ENCODE data around the gene HPS3.

DNA sequence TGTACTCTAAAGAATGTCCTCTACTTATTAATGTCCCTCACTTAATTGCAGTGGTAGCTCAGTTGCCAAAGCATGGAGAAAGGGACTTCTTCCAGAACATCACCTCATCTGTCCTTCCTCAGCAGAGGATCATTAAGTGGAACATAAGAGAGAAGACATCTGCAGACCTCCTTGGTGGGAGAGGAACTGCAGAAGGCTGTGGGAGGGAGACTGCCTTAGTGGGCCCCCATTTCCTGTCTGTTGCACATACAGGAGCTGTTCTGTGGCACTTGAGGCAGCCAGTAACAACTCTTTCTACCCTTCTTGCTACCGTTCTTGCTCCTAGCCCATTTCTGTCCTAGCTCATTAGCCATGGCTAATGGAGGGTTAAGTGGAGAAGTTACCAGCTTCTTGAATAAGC is 33.6 kb downstream of the HPS3 start:
- no peak for TF ChIP-seq POLR2A (IDR thresholded peaks at IDR 0.05; ENCODE audit: low read length)
- TF ChIP-seq GATA1 (IDR thresholded peaks at IDR 0.05; ENCODE audit: low read depth, low read length), result no peak

Measured in erythroblast (primary cell).